ENCODE data around the gene DIAPH2.

The DIAPH2 gene

DNA sequence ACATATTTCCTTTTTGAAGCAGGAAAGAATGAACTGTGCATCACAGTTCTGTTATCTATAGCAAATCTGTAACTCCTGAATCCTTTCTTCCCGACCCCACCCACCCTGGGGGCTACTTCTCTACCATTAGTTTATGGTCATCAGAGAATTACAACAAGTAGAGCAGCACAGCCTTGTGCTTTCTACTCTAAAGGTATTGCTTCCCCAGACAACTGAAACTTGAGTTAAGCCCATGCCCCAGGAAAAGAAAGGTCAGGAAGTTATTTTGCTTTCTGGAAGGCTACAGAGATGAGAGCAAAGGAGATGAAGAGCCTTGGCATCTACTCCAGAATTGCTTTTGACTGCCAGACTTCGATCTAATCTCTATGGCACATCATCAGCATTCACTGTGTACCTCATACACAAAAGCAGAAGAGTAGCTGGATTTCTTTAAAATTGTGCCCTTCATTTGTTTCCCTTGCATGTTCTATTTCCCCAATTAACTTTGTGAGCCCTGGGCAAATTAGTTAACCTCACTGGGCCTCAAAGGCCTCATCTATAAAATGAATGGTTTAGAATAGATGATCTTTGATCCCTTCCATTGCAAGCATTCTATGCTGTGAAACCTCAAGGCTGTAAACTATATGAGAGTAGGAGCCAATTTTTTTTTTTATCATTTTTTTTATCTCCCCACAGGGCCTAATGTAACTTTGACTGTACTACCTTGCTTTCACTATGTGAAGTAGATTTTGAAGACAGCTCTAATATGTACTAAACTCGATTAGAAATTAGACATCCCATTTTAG is 794.7 kb downstream of the DIAPH2 start:
- Mint-ChIP-seq H3K4me3 (no peak overlapping the region), H3K27me3 (no peaks in the 10 kb centered on the region), H3K9me3 (no peaks in the 10 kb centered on the region), H3K4me1 (no peaks in the 10 kb centered on the region), H3K27ac (no peak overlapping the region), H3K36me3 (no peaks in the 10 kb centered on the region)
- CTCF ChIA-PET: no interaction called here
- DNase-seq: no peak

DNA sequence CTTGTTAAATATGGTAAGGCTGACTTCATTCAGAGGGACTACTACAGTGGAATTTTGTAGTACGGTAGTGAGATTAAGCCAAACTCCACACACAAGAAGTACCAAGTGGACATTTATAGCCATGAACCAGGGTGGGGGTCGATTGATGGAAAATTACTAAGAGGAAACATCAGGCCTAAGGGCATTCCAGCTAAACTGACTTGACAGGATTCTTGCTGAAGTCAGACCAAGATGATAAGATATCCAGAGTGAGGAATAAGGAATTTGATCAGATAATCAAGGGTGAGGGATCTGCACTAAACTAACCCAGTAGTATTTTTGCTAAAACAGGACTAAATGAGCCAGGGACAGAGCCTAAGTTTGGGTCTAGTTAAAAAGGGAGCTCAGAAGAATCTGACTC is 796.6 kb downstream of the DIAPH2 start:
- CTCF ChIA-PET: no interaction called here
- H3K4me3 Mint-ChIP-seq: no peak overlapping the region
- H3K4me1 Mint-ChIP-seq: no peaks in the 10 kb centered on the region
- H3K9me3 Mint-ChIP-seq: no peaks in the 10 kb centered on the region
- H3K36me3 Mint-ChIP-seq: no peaks in the 10 kb centered on the region
- no peak overlapping the region for H3K27ac Mint-ChIP-seq
- no peaks in the 10 kb centered on the region for H3K27me3 Mint-ChIP-seq
- DNase-seq: no peak

- H3K27me3 Mint-ChIP-seq: no peaks in the 10 kb centered on the region
- CTCF ChIA-PET: no interaction called here
- no peak overlapping the region for H3K4me3 Mint-ChIP-seq
- no peaks in the 10 kb centered on the region for H3K36me3 Mint-ChIP-seq
- no peak for DNase-seq
- no peak overlapping the region for H3K27ac Mint-ChIP-seq
- no peaks in the 10 kb centered on the region for H3K4me1 Mint-ChIP-seq
- no peaks in the 10 kb centered on the region for H3K9me3 Mint-ChIP-seq
Observed at GRCh38 chrX:97482666-97483300, 798.1 kb downstream of the DIAPH2 start.

GRCh38 chrX:97490656-97491055 is 806.0 kb downstream of the DIAPH2 start:
- peaks cover 5% of the 10 kb centered on the region for H3K4me1 Mint-ChIP-seq
- no peaks in the 10 kb centered on the region for H3K36me3 Mint-ChIP-seq
- H3K9me3 Mint-ChIP-seq: no peaks in the 10 kb centered on the region
- no peak for DNase-seq
- no peak overlapping the region for H3K27ac Mint-ChIP-seq
- no peak overlapping the region for H3K4me3 Mint-ChIP-seq
- CTCF ChIA-PET: no interaction called here
- no peaks in the 10 kb centered on the region for H3K27me3 Mint-ChIP-seq

- Mint-ChIP-seq H3K27ac (no peak overlapping the region), H3K9me3 (no peaks in the 10 kb centered on the region), H3K36me3 (no peaks in the 10 kb centered on the region), H3K4me3 (no peak overlapping the region), H3K27me3 (no peaks in the 10 kb centered on the region), H3K4me1 (peaks cover 5% of the 10 kb centered on the region)
- CTCF ChIA-PET: no interaction called here
- no peak for DNase-seq
Observed at GRCh38 chrX:97494756-97495372, 810.2 kb downstream of the DIAPH2 start.

- no peak overlapping the region for H3K27ac Mint-ChIP-seq
- no peak for DNase-seq
- H3K4me1 Mint-ChIP-seq: peaks cover 5% of the 10 kb centered on the region
- H3K27me3 Mint-ChIP-seq: no peaks in the 10 kb centered on the region
- no peak overlapping the region for H3K4me3 Mint-ChIP-seq
- H3K9me3 Mint-ChIP-seq: no peaks in the 10 kb centered on the region
- no peaks in the 10 kb centered on the region for H3K36me3 Mint-ChIP-seq
- CTCF ChIA-PET: no interaction called here
Observed at GRCh38 chrX:97498093-97498492, 813.5 kb downstream of the DIAPH2 start.

GRCh38 chrX:97504431-97504830 is 819.8 kb downstream of the DIAPH2 start:
- Mint-ChIP-seq H3K27ac (no peak overlapping the region), H3K36me3 (no peaks in the 10 kb centered on the region), H3K4me1 (no peaks in the 10 kb centered on the region), H3K4me3 (no peak overlapping the region), H3K27me3 (no peaks in the 10 kb centered on the region), H3K9me3 (no peaks in the 10 kb centered on the region)
- no peak for DNase-seq
- CTCF ChIA-PET: interaction anchor here (0.6 kb wide), 1 partner anchor 16 kb away, joined by 3 read pairs; no protein-coding TSS in a partner anchor

DNA sequence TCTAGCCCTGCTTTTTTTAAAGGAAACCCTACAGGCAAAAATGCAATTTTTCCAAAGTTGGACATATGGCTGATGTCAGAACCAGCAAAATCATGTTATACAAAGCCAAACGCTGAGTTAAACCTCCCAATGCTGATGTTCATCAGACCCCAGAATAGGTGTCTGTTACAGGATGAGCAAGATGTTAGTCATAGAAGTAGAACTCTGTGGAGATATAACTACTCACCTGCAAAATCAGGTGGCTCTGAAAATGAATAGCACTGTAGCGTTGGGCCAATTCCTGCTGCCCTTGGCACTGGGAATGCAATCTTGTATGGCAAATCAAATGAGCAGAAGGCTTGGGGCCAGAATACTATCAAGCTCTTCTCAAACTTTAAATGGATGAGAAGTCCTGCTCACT is 833.1 kb downstream of the DIAPH2 start:
- CTCF ChIA-PET: no interaction called here
- no peak overlapping the region for H3K27ac Mint-ChIP-seq
- no peak for DNase-seq
- no peaks in the 10 kb centered on the region for H3K36me3 Mint-ChIP-seq
- H3K9me3 Mint-ChIP-seq: peaks cover 3% of the 10 kb centered on the region
- H3K27me3 Mint-ChIP-seq: no peaks in the 10 kb centered on the region
- H3K4me3 Mint-ChIP-seq: no peak overlapping the region
- H3K4me1 Mint-ChIP-seq: no peaks in the 10 kb centered on the region

GRCh38 chrX:97522307-97522706 is 837.7 kb downstream of the DIAPH2 start:
- Mint-ChIP-seq H3K4me3 (no peak overlapping the region), H3K27ac (no peak overlapping the region), H3K36me3 (no peaks in the 10 kb centered on the region), H3K9me3 (no peaks in the 10 kb centered on the region), H3K27me3 (no peaks in the 10 kb centered on the region), H3K4me1 (no peaks in the 10 kb centered on the region)
- CTCF ChIA-PET: no interaction called here
- DNase-seq: no peak

DNA sequence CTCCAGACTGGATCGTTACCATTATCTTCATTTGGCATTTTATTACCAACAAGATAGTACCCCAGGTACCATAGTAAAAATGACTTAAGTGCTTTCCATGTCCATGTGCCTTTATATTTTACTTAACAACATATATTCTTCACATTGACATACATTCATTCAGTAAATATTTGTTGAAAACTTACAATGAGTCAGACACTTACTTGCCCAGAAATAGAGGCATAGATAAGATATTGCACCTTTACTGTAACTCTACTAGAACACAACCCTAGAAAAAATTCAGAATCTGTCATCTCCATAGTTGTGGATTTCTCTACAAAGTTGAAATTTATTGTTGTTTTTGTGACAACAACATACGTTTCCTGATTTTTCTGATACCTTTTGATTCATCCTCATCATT is 839.7 kb downstream of the DIAPH2 start:
- no peaks in the 10 kb centered on the region for H3K27me3 Mint-ChIP-seq
- H3K27ac Mint-ChIP-seq: no peak overlapping the region
- CTCF ChIA-PET: no interaction called here
- peaks cover 1% of the 10 kb centered on the region for H3K36me3 Mint-ChIP-seq
- H3K4me3 Mint-ChIP-seq: no peak overlapping the region
- H3K4me1 Mint-ChIP-seq: no peaks in the 10 kb centered on the region
- DNase-seq: no peak
- peaks cover 5% of the 10 kb centered on the region for H3K9me3 Mint-ChIP-seq

GRCh38 chrX:97524997-97525396 is 840.4 kb downstream of the DIAPH2 start:
- Mint-ChIP-seq H3K27me3 (no peaks in the 10 kb centered on the region), H3K27ac (no peak overlapping the region), H3K36me3 (peaks cover 1% of the 10 kb centered on the region), H3K4me1 (no peaks in the 10 kb centered on the region), H3K4me3 (no peak overlapping the region), H3K9me3 (peaks cover 8% of the 10 kb centered on the region)
- CTCF ChIA-PET: no interaction called here
- DNase-seq: no peak

DNA sequence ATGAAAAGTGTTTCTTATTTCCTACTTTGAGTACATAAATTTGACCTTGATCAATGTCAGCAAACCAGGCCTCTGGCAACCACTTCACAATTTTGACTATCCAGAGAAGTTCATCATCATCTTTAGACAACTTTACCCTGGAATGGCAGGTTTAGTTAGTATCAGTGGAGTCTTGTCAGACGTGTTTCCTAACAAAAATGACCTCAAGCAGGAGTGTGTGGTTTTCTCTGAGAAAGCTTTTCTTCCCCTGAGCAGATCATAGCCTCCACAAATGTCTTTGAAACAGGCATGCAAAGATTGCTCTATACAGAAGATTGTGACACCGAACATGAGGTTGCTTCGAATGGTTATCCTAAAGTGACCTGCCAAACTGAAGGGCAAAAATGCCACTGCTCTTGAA is 841.3 kb downstream of the DIAPH2 start:
- no peaks in the 10 kb centered on the region for H3K4me1 Mint-ChIP-seq
- H3K27ac Mint-ChIP-seq: no peak overlapping the region
- H3K36me3 Mint-ChIP-seq: peaks cover 1% of the 10 kb centered on the region
- no peak for DNase-seq
- H3K27me3 Mint-ChIP-seq: no peaks in the 10 kb centered on the region
- H3K9me3 Mint-ChIP-seq: peaks cover 11% of the 10 kb centered on the region
- H3K4me3 Mint-ChIP-seq: no peak overlapping the region
- CTCF ChIA-PET: no interaction called here

- Mint-ChIP-seq H3K27ac (no peak overlapping the region), H3K36me3 (peaks cover 1% of the 10 kb centered on the region), H3K9me3 (peaks cover 11% of the 10 kb centered on the region), H3K4me3 (no peak overlapping the region), H3K27me3 (no peaks in the 10 kb centered on the region), H3K4me1 (no peaks in the 10 kb centered on the region)
- CTCF ChIA-PET: no interaction called here
- no peak for DNase-seq
Observed at GRCh38 chrX:97527725-97528124, 843.1 kb downstream of the DIAPH2 start.

GRCh38 chrX:97529536-97530200 is 845.0 kb downstream of the DIAPH2 start:
- DNase-seq: no peak
- CTCF ChIA-PET: no interaction called here

GRCh38 chrX:97531825-97532224 is 847.2 kb downstream of the DIAPH2 start:
- peaks cover 1% of the 10 kb centered on the region for H3K36me3 Mint-ChIP-seq
- H3K27me3 Mint-ChIP-seq: no peaks in the 10 kb centered on the region
- no peak overlapping the region for H3K27ac Mint-ChIP-seq
- H3K9me3 Mint-ChIP-seq: peaks cover 11% of the 10 kb centered on the region
- H3K4me1 Mint-ChIP-seq: no peaks in the 10 kb centered on the region
- no peak for DNase-seq
- CTCF ChIA-PET: no interaction called here
- H3K4me3 Mint-ChIP-seq: no peak overlapping the region

More at GRCh38 chrX:97529536-97530200, 845.0 kb downstream of the DIAPH2 start:
- H3K9me3 Mint-ChIP-seq: peaks cover 11% of the 10 kb centered on the region
- no peak overlapping the region for H3K27ac Mint-ChIP-seq
- no peaks in the 10 kb centered on the region for H3K27me3 Mint-ChIP-seq
- no peaks in the 10 kb centered on the region for H3K4me1 Mint-ChIP-seq
- peaks cover 1% of the 10 kb centered on the region for H3K36me3 Mint-ChIP-seq
- no peak overlapping the region for H3K4me3 Mint-ChIP-seq

Measured in activated naive CD4-positive, alpha-beta T cell treated with anti-CD3 and anti-CD28 coated beads, Interleukin-2, amount 10 ng/mL, durations not matched to agents 7 days and 5 days (primary cell).